HG03442 (cell line): Measurements from ENCODE around the gene ZNF12.
"Not testable (repeated sequence)": the region's sequence is repeated elsewhere in the genome, so short reads cannot be mapped to it uniquely, and the experiment has no call there.

Source experiments
- ATAC-seq: cut with Tn5 transposase; IDR thresholded peaks from one replicate; pipeline ENCODE4 v1.9.1; 2021; ENCODE audit warnings: mild to moderate bottlenecking, moderate library complexity; ENCODE audit not compliant: unreplicated experiment

The ZNF12 gene

DNA sequence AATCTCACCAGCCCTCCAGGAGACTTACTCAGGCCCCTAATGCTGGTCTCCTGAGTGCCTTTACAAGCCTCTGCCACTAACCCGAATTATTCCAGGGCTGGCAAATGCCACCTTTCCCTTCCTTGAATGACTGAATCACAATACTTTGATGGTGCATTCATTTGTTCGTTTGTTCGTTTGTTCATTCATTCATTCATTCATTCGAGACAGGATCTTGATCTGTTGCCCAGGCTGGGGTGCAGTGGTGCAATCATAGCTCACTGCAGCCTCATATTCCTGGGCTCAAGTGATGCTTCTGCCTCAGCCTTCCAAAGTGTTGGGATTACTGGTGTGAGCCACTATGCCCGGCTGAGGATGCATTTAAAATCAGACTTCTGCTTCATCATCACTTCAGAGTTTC lies 6.0 kb downstream of the ZNF12 start:
- ATAC-seq, result no peak

DNA sequence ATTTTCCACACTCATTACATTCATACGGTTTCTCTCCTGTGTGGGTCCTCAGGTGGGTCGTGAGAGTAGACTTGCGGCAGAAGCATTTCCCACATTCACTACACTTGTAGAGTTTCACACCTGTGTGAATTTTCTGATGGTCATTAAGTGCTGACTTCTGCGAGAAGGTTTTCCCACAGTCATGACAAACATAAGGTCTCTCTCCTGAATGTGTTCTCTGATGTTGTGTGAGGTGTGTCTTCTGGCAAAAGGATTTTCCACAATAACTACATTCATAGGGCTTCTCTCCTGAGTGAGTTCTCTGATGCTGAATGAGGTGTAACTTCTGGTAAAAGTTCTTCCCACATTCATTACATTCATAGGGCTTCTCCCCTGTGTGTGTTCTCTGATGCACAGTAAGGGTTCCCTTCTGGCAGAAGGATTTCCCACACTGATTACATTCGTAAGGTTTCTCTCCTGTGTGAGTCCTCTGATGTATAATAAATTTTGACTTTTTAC lies 15.1 kb downstream of the ZNF12 start:
- no peak for ATAC-seq

DNA sequence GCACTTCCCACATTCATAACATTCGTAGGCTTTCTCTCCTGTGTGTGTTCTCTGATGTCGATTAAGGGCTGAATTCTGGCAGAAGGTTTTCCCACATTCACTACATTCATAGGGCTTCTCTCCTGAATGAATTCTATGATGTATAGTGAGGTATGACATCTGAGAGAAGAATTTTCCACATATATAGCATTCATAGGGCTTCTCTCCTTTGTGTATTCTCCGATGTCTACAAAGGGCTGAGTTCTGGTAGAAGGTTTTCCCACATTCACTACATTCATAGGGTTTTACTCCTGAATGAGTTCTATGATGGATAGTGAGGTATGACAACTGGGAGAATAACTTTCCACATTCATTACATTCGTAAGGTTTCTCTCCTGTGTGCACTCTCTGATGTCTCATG lies 15.6 kb downstream of the ZNF12 start:
- ATAC-seq, result no peak

DNA sequence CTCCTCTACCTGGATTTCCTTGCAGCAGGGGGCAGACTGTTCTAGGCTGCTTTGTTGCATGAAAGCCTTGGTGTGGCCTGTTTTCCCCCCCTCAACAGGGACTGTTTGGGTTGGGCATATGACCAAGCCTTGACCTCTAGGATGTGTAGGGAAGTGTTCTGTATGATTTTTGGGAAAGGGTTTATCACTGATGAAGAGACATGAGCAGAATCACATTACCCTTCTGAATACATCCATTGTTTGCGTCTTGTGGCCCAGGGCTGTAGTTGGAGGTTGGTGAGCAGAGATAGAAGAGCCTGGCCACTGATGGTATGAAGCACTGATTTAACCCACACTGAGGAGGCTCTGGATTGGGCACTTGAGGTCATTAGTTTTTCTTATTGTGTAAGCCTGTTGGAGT lies 26.6 kb downstream of the ZNF12 start:
- no peak for ATAC-seq

DNA sequence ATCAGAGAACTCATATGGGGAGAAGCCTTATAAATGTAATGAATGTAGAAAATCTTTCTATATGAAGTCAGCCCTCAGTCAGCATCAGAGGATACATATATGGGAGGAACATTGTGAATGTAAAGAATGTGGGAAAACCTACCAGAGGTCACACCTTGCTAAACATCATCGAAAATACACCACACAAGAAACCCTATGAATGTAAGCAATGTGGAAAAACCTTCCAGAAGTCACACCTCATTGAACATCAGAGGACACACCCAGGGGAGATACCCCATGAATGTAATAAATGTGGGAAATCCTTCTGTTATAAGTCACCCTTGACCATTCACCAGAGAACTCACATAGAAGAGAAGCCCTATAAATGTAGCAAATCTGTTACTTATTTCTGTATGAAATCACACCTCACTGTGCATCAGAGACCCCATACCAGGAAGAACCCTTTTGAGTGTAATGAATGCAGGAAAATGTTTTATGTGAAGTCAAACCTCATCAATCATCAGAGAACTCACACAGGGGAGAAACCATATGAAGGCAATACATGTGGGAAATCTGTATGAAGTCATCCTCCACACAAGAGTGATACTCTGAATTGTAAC lies 30.8 kb downstream of the ZNF12 start:
- no peak for ATAC-seq

DNA sequence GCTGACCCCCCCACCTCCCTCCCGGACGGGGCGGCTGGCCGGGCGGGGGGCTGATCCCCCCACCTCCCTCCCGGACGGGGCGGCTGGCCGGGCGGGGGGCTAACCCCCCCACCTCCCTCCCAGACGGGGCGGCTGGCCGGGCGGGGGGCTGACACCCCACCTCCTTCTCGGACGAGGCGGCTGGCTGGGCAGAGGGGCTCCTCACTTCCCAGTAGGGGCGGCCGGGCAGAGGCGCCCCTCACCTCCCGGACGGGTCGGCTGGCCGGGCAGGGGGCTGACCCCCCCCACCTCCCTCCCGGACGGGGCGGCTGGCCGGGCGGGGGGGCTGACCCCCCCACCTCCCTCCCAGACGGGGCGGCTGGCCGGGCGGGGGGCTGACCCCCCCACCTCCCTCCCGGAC lies 35.9 kb downstream of the ZNF12 start:
- not testable (repeated sequence) for ATAC-seq

DNA sequence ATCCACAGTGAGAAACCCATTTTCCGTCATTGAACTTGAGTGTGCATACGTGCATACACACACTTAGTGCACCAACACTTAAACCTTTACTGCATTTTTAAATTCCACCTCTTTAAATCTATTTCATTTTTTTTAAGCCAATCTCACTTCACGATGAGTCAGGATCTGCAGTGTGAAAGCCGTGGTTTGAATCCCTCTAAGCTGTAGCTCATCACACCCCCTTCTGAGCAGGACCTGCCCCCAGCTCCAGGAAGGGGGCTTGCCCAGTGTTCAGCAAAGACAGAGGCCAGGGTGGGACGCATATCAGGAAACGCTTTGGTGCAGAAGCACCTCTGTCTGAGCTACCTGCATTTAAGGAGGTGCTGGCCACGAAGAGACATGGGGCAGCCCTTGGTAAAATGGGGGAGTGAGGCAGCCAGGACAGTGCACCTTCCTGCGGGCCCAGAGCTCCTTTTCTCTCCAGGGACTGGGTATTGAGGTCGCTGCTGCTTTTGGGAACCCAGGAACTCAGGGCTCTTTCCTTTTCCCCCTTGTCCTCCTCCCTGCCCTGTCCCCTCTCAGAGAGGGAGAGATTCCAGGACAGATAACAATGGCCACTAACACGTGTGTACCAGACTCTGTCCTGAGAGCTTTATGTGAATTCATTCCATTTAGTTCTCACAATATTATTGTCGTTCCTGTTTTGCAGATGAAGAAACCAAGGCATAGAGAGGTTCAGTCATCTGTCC lies 48.0 kb downstream of the ZNF12 start:
- ATAC-seq, result no peak

DNA sequence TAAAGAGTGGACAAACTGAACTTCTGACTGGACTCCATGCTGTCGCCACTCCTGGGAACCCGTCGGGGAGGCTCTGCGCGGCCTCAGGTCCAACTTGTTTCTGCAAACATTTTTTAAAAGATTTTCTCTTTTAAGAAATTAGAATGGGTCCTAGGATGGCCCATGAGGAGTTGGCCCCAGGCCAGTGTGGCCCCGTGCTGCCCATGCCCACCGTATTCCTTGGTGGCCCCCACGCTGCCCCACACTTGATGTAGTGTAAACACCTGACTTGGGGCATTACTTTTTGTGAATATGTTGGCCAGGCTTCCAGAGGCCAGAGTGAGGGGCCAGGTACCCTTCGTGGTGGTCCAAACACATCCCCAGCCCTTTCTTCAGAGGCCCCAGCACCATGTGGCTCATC lies 50.3 kb downstream of the ZNF12 start:
- ATAC-seq, result no peak

DNA sequence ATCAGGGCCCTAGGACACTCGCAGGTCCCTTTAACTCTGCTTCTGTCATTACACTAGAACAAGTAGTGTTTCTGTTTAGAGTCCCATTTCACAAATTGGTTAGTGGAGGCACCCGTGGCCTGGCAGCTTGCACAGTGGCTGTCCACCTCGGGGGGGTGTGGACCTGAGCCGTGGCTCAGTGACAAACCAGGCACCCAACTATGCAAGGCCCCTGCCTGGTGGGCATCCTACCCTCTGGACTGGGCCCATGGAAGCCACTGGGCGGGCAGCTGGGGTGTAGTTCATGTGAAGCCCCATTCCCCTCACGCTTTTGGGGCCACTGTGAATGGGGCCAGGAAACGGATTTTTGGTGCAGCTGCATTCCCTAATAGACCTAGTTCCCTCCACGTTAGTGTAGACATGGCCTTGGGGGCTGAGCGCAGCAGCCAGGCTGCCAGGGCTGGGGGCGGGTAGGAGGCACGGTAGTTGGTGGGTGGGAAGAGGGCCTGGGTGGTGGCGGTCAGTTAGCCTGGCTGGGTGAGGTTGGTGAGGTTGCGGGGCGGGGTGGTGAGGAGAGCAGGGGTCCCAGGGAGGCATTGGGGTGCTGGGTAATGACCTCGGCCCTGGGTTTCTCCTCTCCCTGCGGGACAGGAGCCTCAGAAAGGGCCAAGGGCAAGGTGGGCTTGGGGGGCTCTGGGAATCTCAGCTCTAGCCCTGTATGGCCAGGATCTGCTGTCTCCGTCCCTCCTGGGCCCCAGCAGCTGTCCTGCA lies 50.9 kb downstream of the ZNF12 start:
- ATAC-seq, result no peak

DNA sequence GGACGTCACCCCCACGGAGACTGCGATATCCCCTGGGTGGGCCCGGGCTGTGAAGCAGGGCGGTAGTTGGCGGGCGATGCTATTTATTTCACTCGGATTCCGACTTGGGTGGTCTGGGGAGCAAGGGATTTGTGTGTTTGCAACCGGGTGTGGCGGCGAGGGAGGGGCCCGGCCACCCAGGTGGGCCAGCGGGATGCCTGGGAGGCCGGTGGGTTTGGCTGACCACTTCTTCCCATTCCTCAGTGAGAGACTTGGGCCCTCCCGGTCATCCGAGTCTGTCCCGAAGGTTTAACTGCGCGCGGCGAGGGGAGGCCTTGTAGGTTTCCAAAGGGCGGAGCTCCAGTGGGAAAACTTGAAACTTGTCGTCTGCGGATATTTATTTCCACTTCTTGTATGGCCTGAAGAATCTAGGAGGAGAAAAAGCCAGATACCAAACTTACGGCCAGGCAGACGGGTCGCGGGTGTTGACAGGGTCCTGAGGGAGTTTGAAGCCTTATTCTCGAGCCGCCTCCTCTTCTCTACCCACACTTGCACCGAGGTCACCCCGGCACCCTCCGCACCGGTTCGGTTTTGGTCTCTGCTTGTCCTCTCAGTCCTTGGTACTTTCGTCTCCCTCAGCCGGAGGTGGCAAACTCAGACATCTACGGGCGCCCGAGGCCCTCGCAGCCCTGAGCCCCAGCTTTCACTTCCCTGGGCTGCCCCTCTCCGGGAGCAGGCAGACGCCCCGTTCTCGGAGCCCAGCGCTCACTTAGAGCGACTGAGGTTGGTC lies 51.7 kb downstream of the ZNF12 start:
- ATAC-seq, result no peak

DNA sequence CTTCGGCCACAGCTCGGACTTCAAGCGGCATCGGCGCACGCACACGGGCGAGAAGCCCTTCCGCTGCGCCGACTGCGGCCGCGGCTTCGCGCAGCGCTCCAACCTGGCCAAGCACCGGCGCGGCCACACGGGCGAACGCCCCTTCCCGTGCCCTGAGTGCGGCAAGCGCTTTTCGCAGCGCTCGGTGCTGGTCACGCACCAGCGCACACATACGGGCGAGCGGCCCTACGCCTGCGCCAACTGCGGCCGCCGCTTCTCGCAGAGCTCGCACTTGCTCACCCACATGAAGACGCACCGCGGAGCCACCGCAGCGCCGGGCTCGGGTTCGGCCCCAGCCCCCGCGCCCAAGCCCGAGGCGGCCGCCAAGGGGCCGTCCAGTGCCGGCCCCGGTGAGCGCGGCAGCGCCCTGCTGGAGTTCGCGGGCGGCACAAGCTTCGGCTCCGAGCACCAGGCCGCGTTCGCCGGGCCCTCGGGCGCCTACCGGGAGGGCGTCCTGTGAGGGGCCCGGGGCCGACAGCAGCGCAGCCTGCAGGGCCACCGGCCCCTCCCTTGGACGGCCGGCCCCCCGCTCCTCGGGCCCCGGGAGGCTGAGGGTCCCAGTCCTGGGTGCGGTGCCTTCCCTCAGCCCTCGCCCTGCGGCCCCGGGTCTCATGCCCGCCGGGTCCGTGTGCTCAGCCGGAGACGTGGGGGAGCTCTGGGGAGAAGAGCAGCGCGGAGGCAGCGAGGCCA lies 52.5 kb downstream of the ZNF12 start:
- ATAC-seq, result no peak

DNA sequence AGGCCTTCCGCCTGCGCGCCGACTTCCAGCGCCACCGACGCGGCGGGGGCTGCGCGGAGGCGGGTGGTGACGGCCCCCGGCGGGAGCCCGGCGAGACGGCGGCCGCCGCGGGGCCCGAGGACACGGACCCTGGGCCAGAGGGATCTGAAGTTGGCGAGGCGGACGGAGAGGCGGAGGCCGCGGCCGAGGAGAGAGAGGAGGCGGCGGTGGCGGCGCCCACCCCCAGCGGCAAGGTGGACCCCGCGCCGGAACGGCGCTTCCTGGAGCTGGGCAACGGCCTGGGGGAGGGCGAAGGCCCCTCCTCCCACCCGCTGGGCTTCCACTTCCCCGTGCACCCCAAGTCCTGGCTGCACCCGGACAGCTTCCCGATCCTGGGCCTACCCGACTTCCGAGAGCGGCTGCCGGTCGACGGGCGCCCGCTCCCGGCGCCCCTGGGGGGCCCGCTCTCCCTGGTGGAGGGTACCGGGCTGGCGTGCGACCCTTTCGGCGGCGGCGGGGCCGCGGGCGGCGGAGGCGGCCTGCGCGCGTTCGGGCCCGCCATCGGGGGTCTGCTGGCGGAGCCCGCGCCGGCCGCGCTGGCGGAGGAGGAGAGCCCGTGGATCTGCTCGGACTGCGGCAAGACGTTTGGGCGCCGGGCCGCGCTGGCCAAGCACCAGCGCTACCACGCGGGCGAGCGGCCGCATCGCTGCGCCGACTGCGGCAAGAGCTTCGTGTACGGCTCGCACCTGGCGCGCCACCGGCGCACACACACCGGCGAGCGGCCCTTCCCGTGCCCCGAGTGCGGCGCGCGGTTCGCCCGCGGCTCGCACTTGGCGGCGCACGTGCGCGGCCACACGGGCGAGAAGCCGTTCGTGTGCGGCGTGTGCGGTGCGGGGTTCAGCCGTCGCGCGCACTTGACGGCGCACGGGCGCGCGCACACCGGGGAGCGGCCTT lies 53.4 kb downstream of the ZNF12 start:
- no peak for ATAC-seq

DNA sequence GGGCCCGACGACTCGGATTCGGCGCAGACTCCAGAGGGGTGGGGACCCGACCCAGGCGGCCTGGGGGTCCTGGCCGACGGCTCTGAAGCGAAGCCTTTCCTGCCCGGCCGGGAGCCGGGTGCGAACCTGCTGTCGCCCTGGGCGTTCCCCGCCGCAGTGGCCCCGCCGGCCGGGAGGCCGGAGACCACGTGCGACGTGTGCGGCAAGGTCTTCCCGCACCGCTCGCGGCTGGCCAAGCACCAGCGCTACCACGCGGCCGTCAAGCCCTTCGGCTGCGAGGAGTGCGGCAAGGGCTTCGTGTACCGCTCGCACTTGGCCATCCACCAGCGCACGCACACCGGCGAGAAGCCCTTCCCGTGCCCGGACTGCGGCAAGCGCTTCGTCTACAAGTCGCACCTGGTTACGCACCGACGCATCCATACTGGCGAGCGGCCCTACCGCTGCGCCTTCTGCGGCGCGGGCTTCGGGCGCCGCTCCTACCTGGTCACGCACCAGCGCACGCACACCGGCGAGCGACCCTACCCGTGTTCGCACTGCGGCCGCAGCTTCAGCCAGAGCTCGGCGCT lies 54.2 kb downstream of the ZNF12 start:
- no peak for ATAC-seq

DNA sequence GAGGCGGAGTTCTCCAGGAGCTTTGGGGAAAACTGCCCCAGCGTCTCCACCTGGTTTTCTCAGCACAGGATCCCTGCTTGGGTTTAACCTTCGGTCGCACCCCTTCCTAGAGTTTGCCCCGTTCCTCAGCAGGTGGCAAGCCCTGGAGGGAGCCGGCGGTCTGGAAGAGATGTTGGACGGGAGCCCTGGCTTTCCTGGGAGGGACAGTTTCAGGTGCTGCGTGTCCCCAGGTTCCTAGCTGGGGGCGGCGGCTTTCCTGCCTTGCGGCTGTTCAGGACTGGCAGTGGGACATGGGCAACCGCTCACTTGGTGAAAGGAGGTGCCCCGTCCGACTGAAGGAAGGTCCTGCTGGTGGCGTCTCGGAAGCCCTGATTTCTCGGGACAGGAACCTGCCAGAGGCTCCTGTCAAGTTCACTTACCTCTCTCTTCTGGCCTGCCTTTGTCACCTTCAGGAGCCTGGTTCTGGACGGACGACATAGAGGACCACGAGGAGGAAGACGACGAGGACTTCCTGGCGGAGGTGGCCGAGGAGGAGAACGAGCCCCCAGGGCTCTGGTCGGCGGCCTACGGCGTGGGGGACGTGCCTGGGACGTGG lies 54.8 kb downstream of the ZNF12 start:
- ATAC-seq, result no peak

DNA sequence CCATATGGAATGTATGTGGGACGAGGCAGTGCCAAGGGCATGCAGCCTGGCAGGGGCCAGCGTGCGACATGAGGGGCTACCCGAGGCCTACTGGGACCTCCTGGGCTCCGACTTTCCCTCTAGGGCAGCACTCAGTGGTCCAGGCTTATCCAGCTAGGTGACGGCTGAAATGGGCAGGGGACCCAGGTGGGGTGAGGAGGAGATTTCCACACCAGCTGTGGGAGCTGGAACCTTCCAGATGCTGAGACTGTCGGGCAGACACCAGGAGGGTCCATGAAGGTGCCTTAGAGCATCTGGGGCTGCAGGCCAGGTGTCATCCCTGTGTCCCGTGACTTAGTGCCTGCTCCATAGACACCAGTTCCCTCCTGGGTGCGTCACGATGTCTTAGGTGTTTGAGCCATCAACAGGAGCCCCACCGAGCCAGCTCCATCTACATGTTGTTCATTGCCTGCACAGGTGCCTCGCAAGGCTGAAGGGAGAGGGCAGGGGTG lies 56.2 kb downstream of the ZNF12 start:
- no peak for ATAC-seq

DNA sequence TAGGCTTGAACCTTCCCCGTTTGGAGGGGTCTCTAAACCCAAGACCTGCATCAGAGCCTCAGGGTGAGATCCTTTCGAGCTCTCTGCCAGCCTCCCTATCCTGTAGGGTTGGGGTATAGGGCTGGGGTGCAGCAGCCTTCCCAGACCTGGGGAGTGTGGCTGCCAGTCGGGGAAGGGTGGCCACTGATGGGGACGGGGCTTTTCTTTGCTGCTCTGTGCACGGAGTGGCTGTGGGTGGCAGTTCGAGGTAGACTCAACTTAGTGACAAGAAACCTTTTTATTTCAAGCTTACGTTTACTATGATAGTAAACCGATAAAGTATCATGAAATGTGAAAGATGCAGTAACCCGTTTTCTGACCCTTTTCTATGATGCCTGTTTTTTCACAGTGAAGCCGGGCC lies 56.7 kb downstream of the ZNF12 start:
- ATAC-seq, result no peak

DNA sequence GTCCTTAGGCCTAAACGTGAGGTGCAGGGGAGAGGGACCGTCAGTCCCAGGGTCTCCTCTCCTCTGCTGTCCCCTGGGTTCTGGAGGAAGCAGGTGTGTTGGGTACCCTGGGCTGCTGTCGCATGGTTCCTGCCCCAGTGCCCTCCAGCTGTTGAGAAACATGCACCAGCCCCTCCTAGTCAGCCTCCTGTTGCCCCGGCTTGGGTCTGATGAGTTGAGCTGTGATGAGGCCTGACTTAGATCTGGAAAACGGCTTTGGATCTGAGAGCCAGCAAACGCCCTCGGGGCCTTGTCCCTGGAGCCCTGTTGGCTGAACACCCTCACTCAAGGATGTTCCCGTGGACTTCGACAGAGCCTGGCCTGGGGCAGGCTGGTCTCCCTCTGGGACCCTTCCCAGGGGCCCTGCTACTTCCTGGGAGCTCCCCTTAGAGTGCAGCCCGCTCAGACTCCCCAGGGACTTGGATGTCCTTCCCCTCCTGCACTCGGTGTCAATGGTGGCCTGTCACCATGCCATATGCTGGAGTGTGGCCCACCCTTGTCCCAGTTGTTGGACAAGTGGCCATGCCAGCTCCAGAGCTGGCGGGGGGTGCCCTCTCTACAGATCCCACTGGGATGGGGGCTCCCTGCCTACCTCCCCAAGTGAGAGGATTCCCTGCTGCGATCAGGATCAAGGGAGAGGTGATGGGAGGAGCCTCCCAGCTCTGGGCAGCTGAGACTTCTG lies 57.3 kb downstream of the ZNF12 start:
- ATAC-seq, result no peak

DNA sequence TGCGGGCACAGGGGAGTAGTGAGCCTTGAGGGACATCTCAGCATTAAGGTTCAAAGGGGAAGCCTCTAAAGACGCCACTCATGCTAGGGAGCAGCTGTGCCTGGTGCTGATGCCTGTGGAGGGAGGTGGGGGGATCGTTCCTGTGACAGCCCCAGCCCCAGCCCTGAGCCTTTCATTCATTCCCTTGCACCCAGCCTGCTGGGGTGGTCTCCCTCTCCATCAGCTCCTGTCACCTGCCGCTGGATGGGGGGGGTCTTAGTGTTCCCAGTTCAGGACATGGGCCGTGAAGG lies 58.0 kb downstream of the ZNF12 start:
- no peak for ATAC-seq
